LoVo (cell line): ENCODE data around the gene SMYD3.
"Not testable (repeated sequence)": the region's sequence is repeated elsewhere in the genome, so short reads cannot be mapped to it uniquely, and the experiment has no call there.

Experiments used
- DNase-seq: peaks from one replicate; pipeline ENCODE4 v3.0.0-alpha.2; 2016; ENCODE audit warnings: low spot score

The SMYD3 gene

DNA sequence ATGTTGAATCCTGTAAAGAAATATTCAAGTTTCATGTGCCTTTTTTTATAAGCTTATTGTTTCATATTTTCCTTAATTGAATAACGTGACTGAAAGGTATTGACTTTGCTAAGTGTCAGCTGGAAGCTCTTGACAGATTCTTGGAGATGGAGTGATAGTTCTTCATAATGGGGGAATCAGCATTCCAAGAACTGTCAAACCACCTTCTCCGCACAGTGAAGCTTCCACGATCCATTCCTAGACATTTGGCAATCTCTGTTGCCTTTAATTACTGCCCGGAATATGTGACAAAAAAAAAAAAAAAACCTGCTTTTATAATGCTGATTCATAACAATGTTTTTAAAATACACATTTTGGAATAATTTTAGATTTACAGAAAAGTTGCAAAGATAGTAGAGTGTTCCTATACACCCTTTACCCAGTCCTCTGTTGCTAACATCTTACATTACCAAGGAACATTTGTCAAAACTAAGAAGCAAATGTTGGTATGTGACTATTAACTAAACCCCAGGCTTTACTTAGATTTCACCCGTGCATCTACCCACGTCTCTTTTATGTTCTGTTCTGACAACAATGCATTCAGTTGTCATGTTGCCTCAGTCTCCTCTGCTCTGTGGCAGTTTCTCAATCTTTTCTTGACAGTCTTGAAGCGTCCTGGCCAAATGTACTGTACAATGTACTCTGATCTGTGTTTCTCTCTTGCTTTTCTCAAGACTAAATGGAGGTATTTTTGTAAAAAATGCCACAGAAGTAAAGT lies 674.1 kb downstream of the SMYD3 start:
- DNase-seq: no peak

GRCh38 chr1:245831518-245831917 lies 675.6 kb downstream of the SMYD3 start:
- DNase-seq: no peak

GRCh38 chr1:245829826-245830225 lies 677.3 kb downstream of the SMYD3 start:
- no peak for DNase-seq

DNA sequence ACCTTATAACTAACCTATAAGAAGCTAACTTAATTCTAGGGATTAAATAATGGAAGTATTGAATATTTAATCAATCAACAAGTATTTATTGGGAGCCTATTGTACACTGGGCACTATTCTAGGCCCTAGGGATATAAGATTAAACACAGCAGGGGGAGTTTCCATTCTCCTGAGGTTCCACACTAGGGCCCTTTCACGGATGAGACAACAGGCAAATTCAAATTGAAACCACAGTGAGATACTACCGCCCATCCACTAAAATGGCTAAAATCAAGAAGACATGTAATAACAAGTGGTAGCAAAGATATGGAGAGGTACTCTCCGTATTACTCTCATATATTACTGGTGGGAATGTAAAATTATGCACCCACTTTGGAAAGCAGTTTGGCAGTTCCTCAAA lies 677.9 kb downstream of the SMYD3 start:
- DNase-seq: no peak

DNA sequence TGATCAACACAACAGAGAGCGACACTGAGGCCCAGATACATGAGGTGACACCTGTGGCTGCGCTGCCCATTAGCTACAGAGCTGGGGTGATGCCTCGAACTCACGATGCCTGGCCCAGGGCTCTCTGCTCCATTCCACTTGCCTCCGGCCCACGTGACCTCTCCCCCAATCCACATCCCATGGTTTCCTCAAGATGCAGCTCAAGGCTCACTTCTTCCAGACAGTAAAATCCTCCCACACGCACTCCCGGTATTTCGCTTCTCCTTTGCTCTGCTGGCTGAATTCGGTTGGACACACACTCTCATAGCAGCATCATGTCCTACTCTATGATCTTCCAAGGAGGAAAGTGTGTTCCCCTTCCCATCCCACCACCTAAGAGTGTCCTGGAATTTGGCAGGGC lies 679.8 kb downstream of the SMYD3 start:
- DNase-seq: no peak

DNA sequence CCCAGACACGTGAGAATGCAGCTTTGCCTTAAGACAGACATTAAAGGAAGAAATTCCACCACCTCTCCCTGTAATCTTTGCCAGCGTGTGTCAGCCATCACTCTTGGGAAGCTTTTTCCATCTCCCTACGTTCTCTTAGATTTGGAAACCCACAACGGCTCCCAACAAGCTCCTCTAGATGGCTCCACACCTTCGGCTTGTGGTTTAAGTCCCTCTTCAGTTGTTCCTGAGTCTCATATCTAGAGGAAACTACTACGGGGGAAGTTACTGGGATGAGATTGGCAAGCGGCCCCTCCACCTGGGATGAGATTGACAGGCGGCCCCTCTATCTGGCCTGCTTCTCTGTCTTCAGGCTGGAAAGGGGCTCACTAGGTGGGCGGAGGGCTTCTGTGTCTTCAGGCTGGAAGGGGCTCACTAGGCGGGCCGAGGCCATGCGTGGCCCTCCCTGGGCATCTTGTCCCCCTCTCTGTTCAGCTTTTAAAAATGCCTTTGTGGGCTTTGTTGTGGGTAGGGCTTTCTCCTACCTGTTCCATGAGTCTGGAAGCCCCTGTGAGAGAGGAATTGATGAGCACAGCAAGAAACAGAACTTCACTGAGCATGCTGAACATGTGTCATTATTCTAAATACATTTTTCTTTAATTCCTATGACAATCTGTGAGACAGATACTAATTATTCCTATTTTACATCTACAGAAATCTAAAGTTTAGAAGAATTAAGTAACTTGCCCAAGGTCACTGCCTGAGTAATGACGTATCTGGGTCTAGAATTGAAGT lies 681.8 kb downstream of the SMYD3 start:
- no peak for DNase-seq

DNA sequence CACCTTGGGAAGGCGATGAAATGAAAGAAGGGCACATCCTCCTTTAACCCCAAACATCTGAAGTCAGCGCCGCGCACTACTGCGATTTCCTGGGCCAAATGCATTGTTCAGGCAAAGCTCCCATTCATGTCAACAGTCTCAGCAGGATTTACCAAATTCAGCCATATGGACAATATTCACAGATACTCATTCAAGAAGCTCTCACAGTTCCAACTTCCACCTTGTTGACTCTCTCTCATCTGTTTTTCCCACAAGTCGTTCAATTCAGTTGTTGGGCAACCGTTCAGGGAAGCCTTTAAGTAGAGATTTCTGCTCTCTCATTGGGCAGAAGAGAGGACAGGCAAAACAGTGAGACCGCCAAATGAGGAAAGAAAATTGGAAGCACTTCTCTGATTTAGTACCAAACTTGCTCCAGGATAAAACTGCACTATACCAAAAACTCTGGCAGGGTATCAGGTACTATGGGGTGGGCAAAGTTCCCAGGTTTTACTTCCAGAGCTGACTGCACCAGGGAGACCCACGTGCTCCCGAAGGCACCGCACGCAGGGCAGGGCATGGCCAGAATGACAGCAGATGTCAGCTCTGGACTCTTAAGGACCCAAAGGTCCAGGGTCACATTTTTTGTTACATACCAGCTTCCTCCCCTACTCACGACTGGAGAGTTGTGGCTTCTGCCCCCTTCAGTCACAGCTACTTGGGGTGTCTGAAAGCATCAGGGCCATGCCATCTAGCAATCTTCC lies 683.5 kb downstream of the SMYD3 start:
- no peak for DNase-seq

DNA sequence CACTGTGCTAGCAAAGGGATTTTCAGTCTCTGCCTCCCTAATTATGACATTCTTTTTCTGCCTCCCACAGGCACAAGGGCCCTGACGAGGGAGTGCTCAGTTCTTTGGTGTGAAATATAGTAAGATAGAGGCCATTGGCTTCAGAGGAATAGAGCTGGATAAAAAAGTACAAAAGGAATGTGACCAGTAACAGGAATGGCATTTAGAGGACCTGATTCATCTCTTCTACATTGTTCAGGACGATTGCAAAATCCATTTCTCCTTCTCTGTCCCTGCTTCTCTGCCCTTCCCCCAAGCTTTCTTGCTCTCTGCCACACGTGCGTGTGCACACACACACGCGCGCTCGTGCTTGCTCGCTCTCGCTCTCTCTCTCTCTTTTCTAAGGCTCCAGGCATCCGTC lies 684.1 kb downstream of the SMYD3 start:
- DNase-seq: peak; percentile 15

DNA sequence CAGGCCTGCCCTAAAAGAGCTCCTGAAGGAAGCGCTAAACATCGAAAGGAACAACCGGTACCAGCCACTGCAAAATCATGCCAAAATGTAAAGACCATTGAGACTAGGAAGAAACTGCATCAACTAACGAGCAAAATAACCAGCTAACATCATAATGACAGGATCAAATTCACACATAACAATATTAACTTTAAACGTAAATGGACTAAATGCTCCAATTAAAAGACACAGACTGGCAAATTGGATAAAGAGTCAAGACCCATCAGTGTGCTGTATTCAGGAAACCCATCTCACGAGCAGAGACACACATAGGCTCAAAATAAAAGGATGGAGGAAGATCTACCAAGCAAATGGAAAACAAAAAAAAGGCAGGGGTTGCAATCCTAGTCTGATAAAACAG lies 688.7 kb downstream of the SMYD3 start:
- not testable (repeated sequence) for DNase-seq

- DNase-seq: not testable (repeated sequence)
These were observed 690.6 kb downstream of the SMYD3 start for GRCh38 chr1:245816496-245816895.

GRCh38 chr1:245814651-245815050 lies 692.4 kb downstream of the SMYD3 start:
- DNase-seq: no peak

- no peak for DNase-seq
These were observed 694.8 kb downstream of the SMYD3 start for GRCh38 chr1:245812278-245812677.

- DNase-seq: no peak
These were observed 696.2 kb downstream of the SMYD3 start for GRCh38 chr1:245810789-245811337.

- DNase-seq: no peak
These were observed 696.8 kb downstream of the SMYD3 start for GRCh38 chr1:245810181-245810769.

GRCh38 chr1:245809361-245809760 lies 697.7 kb downstream of the SMYD3 start:
- no peak for DNase-seq

DNA sequence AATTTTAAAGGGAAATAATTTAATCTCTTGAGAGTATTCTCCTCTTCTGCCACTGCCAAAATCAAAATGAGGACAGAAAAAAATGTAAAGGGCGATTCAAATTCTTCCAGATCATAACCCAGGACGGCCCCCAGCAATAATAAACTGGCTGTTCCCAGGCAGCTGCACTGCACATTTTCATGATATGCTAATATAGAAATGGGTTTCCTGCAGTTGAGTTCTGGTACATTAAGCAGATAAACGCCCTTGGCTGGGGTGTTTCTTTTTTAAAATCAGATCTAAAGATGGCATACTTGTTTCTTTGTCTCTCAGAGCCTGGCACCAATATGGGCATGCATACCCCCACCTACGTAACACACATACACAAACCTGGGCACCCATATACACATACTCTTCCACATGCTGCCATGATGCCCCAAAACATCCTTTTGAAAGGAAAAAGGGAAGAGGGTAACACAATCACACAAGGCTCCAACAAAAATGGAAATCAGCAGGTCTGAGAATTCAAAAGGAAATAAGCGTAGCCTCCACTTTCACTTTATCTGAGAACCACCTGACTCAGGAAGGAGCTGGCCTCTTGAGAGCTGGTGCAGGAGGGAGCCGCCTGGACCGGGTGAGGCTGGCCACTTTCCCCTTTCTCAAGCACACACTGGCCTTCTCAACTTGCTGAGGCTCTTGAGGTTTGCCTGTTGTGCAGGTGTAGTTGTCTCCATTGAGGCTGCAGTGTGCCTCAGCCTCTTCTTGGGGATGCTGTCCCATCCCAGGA lies 698.9 kb downstream of the SMYD3 start:
- DNase-seq: no peak

DNA sequence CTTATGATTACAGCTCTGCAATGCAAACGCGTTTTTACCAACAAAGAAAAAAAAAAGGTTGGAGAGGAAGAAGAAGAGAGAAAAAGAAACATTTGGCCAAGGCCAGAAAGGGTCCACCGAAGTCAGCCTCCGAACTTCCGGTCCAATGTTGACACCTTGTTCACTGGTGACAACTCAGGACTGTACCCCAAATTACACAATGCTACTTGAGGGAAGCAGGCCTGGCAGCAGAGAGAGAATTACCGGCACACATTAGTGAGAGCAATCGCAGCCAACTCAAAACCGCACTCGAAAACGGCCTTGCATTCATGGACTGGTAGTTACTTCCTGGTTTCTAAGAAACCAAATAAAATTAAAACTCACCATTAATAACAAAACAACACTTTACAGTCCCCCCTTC lies 699.8 kb downstream of the SMYD3 start:
- no peak for DNase-seq

- no peak for DNase-seq
These were observed 701.5 kb downstream of the SMYD3 start for GRCh38 chr1:245805532-245805931.

GRCh38 chr1:245804696-245805095 lies 702.4 kb downstream of the SMYD3 start:
- no peak for DNase-seq

DNA sequence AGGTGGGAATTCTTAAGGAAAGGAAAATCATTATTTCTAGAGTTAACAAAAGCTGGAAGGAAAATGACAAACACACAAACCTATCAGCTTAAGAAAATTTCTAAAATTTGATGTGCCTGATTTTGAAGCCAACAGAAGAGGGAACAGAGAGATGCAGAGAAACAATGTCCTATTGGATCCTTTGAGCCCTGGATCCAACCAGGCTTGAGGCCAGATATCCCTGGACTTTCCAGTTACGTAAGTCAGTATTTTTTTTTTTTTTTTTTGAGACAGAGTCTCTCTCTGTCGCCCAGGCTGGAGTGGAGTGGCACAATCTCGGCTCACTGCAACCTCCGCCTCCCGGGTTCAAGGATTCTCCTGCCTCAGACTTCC lies 703.4 kb downstream of the SMYD3 start:
- DNase-seq: no peak

DNA sequence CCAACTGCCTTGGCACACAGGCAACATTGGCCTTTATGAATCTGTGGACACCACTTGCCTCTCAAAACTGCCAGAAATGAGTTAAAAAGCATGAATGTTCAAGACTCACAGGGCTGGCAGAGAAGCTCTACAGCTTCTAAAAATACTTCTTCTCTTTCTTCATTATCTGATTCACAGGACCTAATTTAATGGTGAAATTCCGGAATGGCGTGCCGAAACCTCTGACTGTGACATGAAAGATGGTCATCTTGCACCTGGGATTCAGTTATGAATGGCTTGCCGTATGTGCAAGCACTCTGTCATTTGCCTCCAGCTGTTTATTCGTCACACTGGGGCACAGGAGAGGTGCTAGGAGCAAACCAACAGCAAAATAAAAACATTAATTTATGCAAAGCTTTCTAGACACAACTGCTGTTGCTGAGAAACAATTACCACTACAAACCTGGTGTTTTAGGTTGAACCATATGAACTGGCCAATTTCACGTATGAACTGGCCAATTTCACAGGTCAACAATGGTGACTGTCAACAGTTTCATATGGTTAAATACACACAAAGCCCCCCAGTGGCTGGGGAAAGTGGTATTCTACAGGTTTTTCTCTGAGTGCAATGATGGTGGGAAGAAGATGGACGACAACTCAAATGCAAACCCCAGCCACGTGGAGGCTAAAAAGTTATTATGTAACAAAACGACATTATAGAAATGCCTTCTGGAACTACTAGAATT lies 704.0 kb downstream of the SMYD3 start:
- no peak for DNase-seq
